Left lobe of liver (tissue), 2 donors: ENCODE data around the gene OCA2. TPM values are rescaled to one million over a fixed set of nuclear protein-coding genes. Genes with fewer than 3 reads are reported as not detected.
"Not testable (repeated sequence)": the region's sequence is repeated elsewhere in the genome, so short reads cannot be mapped to it uniquely, and the experiment has no call there.

Experiments
- ATAC-seq: fragments of 200-7000 bp; cut with Tn5 transposase; one replicate; pipeline ENCODE4 v1.9.1; 2020; ENCODE audit warnings: mild to moderate bottlenecking, moderate library complexity
- DNase-seq: peaks from one replicate; pipeline ENCODE4 v3.0.0-alpha.2; 2020; ENCODE audit warnings: low spot score
- total RNA-seq: library from RNA; stranded (reverse); gene quantifications from one replicate; pipeline ENCODE4 v1.2.1, GENCODE V29; 2021
- donor health status: DM: no; HTN: no; CAD: no; lungs with moderate emphysema.
- donor health status: DM: no; HTN: yes; CAD: no.

Gene OCA2
- total RNA-seq, 1 donor from 2014 or later = 0.10 TPM

- ATAC-seq (no peak), DNase-seq (no peak)
Observed at GRCh38 chr15:28026764-28027713, 72.1 kb downstream of the OCA2 start.

GRCh38 chr15:28026221-28026620 is 72.9 kb downstream of the OCA2 start:
- no peak for DNase-seq
- ATAC-seq = no peak

GRCh38 chr15:28025413-28025812 is 73.7 kb downstream of the OCA2 start:
- no peak for DNase-seq
- ATAC-seq = no peak

- DNase-seq = no peak
- ATAC-seq = no peak
Observed at GRCh38 chr15:28024889-28025250, 74.2 kb downstream of the OCA2 start.

- ATAC-seq (no peak), DNase-seq (no peak)
Observed at GRCh38 chr15:28023933-28024888, 74.9 kb downstream of the OCA2 start.

- ATAC-seq = no peak
- DNase-seq = no peak
Observed at GRCh38 chr15:28023422-28023821, 75.7 kb downstream of the OCA2 start.

GRCh38 chr15:28022961-28023360 is 76.2 kb downstream of the OCA2 start:
- ATAC-seq (no peak), DNase-seq (no peak)

GRCh38 chr15:28022181-28022580 is 76.9 kb downstream of the OCA2 start:
- no peak for ATAC-seq
- no peak for DNase-seq

- DNase-seq (peak; percentile 88), ATAC-seq (peak; percentile 80)
Observed at GRCh38 chr15:28021281-28022039, 77.7 kb downstream of the OCA2 start.

GRCh38 chr15:28020644-28021043 is 78.5 kb downstream of the OCA2 start:
- DNase-seq (no peak), ATAC-seq (no peak)

GRCh38 chr15:28019594-28020309 is 79.4 kb downstream of the OCA2 start:
- ATAC-seq = no peak
- no peak for DNase-seq

GRCh38 chr15:28018291-28019044 is 80.6 kb downstream of the OCA2 start:
- DNase-seq (no peak), ATAC-seq (no peak)

GRCh38 chr15:28017423-28017924 is 81.6 kb downstream of the OCA2 start:
- DNase-seq = peak; percentile 82
- ATAC-seq = peak; percentile 91

- peak; percentile 12 for DNase-seq
- no peak for ATAC-seq
Observed at GRCh38 chr15:28015855-28016254, 83.3 kb downstream of the OCA2 start.

- no peak for ATAC-seq
- peak; percentile 15 for DNase-seq
Observed at GRCh38 chr15:28014623-28015200, 84.4 kb downstream of the OCA2 start.

- ATAC-seq = no peak
Observed at GRCh38 chr15:28013976-28014375, 85.1 kb downstream of the OCA2 start.

GRCh38 chr15:28013480-28013879 is 85.6 kb downstream of the OCA2 start:
- ATAC-seq = no peak
- DNase-seq = peak; percentile 16

More at GRCh38 chr15:28013976-28014375, 85.1 kb downstream of the OCA2 start:
- peak; percentile 30 for DNase-seq

GRCh38 chr15:28012231-28012630 is 86.9 kb downstream of the OCA2 start:
- no peak for ATAC-seq
- peak; percentile 6 for DNase-seq

GRCh38 chr15:28008175-28008574 is 90.9 kb downstream of the OCA2 start:
- ATAC-seq, DNase-seq: not testable (repeated sequence)
